Neural progenitor cell (in vitro differentiated cells): ENCODE results near the gene MMP20. TPM values are rescaled to one million over a fixed set of nuclear protein-coding genes. Genes with fewer than 3 reads are reported as not detected.

ENCODE experiments used
- DNase-seq: peaks from one replicate; pipeline ENCODE4 v3.0.0-alpha.2; 2016; ENCODE audit warnings: low spot score
- H2AFZ ChIP-seq: fragments of 200-600 bp; sonication (generic); replicated peaks from 2 replicates; pipeline ENCODE4 v1.6.1; 2016; ENCODE audit warnings: antibody characterized with exemption
- H3F3A ChIP-seq: fragments of 200-600 bp; sonication (generic); 2 replicates; pipeline ENCODE4 v1.6.1; 2016; ENCODE audit warnings: antibody characterized with exemption, low read depth
- H3K27ac ChIP-seq: fragments of 200-600 bp; sonication (generic); 2 replicates; pipeline ENCODE4 v1.5.1; 2016; ENCODE audit warnings: mild to moderate bottlenecking
- H3K27me3 ChIP-seq: fragments of 200-600 bp; sonication (generic); 2 replicates; pipeline ENCODE4 v1.6.1; 2016; ENCODE audit warnings: mild to moderate bottlenecking, moderate library complexity
- H3K36me3 ChIP-seq: fragments of 200-600 bp; sonication (generic); 2 replicates; pipeline ENCODE4 v1.5.1; 2016
- H3K4me1 ChIP-seq: fragments of 200-600 bp; sonication (generic); 2 replicates; pipeline ENCODE4 v1.6.1; 2016; ENCODE audit warnings: mixed run types
- H3K4me2 ChIP-seq: fragments of 200-600 bp; sonication (generic); 2 replicates; pipeline ENCODE4 v1.6.1; 2016
- H3K4me3 ChIP-seq: fragments of 200-600 bp; sonication (generic); 2 replicates; pipeline ENCODE4 v1.5.1; 2016
- H3K79me2 ChIP-seq: fragments of 200-600 bp; sonication (generic); 2 replicates; pipeline ENCODE4 v1.6.1; 2016; ENCODE audit warnings: low read depth
- H3K9ac ChIP-seq: fragments of 200-600 bp; sonication (generic); 2 replicates; pipeline ENCODE4 v1.6.1; 2016
- H3K9me3 ChIP-seq: fragments of 200-600 bp; sonication (generic); 2 replicates; pipeline ENCODE4 v1.5.1; 2016; ENCODE audit warnings: low read depth
- H4K20me1 ChIP-seq: fragments of 200-600 bp; sonication (generic); 2 replicates; pipeline ENCODE4 v1.6.1; 2016; ENCODE audit warnings: low read depth
- H3K27ac Mint-ChIP-seq: 3 replicates; pipeline ENCODE4 v1.8.0; 2021; ENCODE audit warnings: mixed read lengths
- H3K27me3 Mint-ChIP-seq: 2 replicates; pipeline ENCODE4 v1.8.0; 2022; ENCODE audit warnings: low read depth, mild to moderate bottlenecking, inconsistent platforms, moderate library complexity, mixed read lengths; ENCODE audit not compliant: insufficient read depth
- H3K36me3 Mint-ChIP-seq: 3 replicates; pipeline ENCODE4 v1.8.0; 2021; ENCODE audit warnings: mixed read lengths
- H3K4me1 Mint-ChIP-seq: 3 replicates; pipeline ENCODE4 v1.8.0; 2021; ENCODE audit warnings: mixed read lengths
- H3K4me3 Mint-ChIP-seq: 3 replicates; pipeline ENCODE4 v1.8.0; 2021; ENCODE audit warnings: mild to moderate bottlenecking, moderate library complexity, mixed read lengths
- H3K9me3 Mint-ChIP-seq: 3 replicates; pipeline ENCODE4 v1.8.0; 2020; ENCODE audit warnings: mixed read lengths
- EZH2 ChIP-seq: fragments of 200-600 bp; sonication (generic); IDR thresholded peaks from 2 replicates; pipeline ENCODE4 v1.6.1; 2017; ENCODE audit warnings: antibody characterized with exemption, mild to moderate bottlenecking, moderate library complexity
- EZH2phosphoT487 ChIP-seq: fragments of 200-600 bp; sonication (generic); IDR thresholded peaks from 2 replicates; pipeline ENCODE4 v1.6.1; 2017; ENCODE audit warnings: antibody characterized with exemption
- total RNA-seq: library from RNA; depleted of rRNA; stranded (reverse); fragments of >200 nt; gene quantifications from 2 replicates; pipeline ENCODE4 v1.2.3, GENCODE V29; 2015; ENCODE audit warnings: low replicate concordance
- TF ChIP-seq, protein P1 (sequence below): fragments of 200-600 bp; sonication (generic); IDR thresholded peaks from 2 replicates; pipeline ENCODE4 v1.5.1; 2017; ENCODE audit warnings: antibody characterized with exemption, mild to moderate bottlenecking

The MMP20 gene
- total RNA-seq, 1 donor from 2014 or later = not detected

DNA sequence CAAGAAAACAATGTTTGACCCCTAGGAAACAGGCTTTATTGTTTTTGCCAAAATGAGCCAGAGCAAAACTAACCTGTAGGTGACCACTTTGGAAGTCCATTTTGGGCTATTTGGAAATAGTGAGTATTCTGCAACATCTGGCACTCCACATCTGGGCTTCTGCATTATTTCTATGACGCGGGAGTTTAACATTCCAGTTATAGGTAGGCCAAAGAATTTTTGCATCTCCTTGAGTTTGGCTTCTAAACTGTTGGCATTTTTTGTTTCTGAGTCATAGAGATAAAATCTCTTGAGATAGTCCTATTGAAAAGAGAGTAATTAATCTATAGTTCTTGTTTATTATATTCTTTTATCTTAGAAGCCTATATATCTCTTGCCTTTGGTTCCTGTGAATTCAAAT is 97.4 kb downstream of the MMP20 start:
- Histone ChIP-seq H3K27ac (no peak overlapping the region), H4K20me1 (no peaks in the 10 kb centered on the region), H3K27me3 (no peaks in the 10 kb centered on the region), H3K4me2 (no peak overlapping the region), H3K36me3 (no peaks in the 10 kb centered on the region), H3F3A (no peaks in the 10 kb centered on the region), H3K4me1 (no peaks in the 10 kb centered on the region), H2AFZ (no peak overlapping the region), H3K4me3 (no peak overlapping the region), H3K79me2 (no peaks in the 10 kb centered on the region), H3K9me3 (no peaks in the 10 kb centered on the region), H3K9ac (no peak overlapping the region)
- H3K27me3 Mint-ChIP-seq = peaks cover 2% of the 10 kb centered on the region
- no peaks in the 10 kb centered on the region for H3K9me3 Mint-ChIP-seq
- no peak overlapping the region for H3K4me3 Mint-ChIP-seq
- TF ChIP-seq EZH2phosphoT487 (no peak), EZH2 (no peak)
- TF ChIP-seq, protein P1, sequence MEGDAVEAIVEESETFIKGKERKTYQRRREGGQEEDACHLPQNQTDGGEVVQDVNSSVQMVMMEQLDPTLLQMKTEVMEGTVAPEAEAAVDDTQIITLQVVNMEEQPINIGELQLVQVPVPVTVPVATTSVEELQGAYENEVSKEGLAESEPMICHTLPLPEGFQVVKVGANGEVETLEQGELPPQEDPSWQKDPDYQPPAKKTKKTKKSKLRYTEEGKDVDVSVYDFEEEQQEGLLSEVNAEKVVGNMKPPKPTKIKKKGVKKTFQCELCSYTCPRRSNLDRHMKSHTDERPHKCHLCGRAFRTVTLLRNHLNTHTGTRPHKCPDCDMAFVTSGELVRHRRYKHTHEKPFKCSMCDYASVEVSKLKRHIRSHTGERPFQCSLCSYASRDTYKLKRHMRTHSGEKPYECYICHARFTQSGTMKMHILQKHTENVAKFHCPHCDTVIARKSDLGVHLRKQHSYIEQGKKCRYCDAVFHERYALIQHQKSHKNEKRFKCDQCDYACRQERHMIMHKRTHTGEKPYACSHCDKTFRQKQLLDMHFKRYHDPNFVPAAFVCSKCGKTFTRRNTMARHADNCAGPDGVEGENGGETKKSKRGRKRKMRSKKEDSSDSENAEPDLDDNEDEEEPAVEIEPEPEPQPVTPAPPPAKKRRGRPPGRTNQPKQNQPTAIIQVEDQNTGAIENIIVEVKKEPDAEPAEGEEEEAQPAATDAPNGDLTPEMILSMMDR = no peak
- H3K4me1 Mint-ChIP-seq = no peaks in the 10 kb centered on the region
- no peak for DNase-seq
- no peak overlapping the region for H3K27ac Mint-ChIP-seq
- no peaks in the 10 kb centered on the region for H3K36me3 Mint-ChIP-seq

DNA sequence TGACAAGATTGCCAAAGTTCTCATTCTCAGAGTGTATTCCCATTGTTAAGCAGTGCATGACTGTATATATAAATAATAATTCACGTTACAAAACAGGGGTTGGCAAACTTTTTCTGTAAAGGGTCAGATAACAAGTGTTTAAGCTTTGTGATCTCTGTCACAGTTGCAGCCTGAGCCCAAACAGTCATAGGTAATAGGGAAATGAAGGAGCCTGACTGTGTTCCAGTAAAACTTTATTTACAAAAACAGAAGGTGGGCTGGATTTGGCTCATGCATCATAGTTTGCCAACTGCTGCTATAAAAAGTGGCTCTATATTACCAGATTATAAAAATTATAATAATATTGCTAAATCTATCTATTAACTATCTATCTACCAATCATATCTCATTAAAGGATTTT is 98.1 kb downstream of the MMP20 start:
- Mint-ChIP-seq H3K36me3 (no peaks in the 10 kb centered on the region), H3K27ac (no peak overlapping the region), H3K4me3 (no peak overlapping the region), H3K27me3 (peaks cover 2% of the 10 kb centered on the region), H3K9me3 (no peaks in the 10 kb centered on the region), H3K4me1 (no peaks in the 10 kb centered on the region)
- Histone ChIP-seq H3K4me2 (no peak overlapping the region), H3F3A (no peaks in the 10 kb centered on the region), H3K4me1 (no peaks in the 10 kb centered on the region), H3K36me3 (no peaks in the 10 kb centered on the region), H2AFZ (no peak overlapping the region), H3K4me3 (no peak overlapping the region), H3K9me3 (no peaks in the 10 kb centered on the region), H3K27me3 (no peaks in the 10 kb centered on the region), H3K9ac (no peak overlapping the region), H3K79me2 (no peaks in the 10 kb centered on the region), H4K20me1 (no peaks in the 10 kb centered on the region), H3K27ac (no peak overlapping the region)
- DNase-seq = no peak
- TF ChIP-seq, protein P1 = no peak
- no peak for TF ChIP-seq EZH2
- no peak for TF ChIP-seq EZH2phosphoT487

Other genes starting within 250 kb of the MMP20 start
- 127 and 230 TPM in 2 replicates for gene TMEM123, start 172.6 kb downstream of the MMP20 start, total RNA-seq
- gene MMP7, start 94.6 kb downstream of the MMP20 start, total RNA-seq = not detected in 2 replicates
- gene MMP27, start 80.4 kb upstream of the MMP20 start, total RNA-seq = not detected in 2 replicates
- gene MMP8, start 99.6 kb upstream of the MMP20 start, total RNA-seq = not detected in 2 replicates
- 0.32 TPM in 1 of 2 replicates, not detected in the other for gene MMP10, start 155.3 kb upstream of the MMP20 start, total RNA-seq
- gene MMP1, start 172.8 kb upstream of the MMP20 start, total RNA-seq = not detected in 2 replicates
- not detected in 2 replicates for gene MMP3, start 218.3 kb upstream of the MMP20 start, total RNA-seq
- gene MMP12, start 249.7 kb upstream of the MMP20 start, total RNA-seq = not detected in 2 replicates